ENCODE measurements around the gene TBC1D2B. TPM values are rescaled to one million over a fixed set of nuclear protein-coding genes. Genes with fewer than 3 reads are reported as not detected.

TBC1D2B gene
- total and polyA plus RNA-seq, 2 donors (not counting 3 experiments of a cell fraction or from before 2014, with no cell fraction given), result 30.8 to 46.1 TPM

DNA sequence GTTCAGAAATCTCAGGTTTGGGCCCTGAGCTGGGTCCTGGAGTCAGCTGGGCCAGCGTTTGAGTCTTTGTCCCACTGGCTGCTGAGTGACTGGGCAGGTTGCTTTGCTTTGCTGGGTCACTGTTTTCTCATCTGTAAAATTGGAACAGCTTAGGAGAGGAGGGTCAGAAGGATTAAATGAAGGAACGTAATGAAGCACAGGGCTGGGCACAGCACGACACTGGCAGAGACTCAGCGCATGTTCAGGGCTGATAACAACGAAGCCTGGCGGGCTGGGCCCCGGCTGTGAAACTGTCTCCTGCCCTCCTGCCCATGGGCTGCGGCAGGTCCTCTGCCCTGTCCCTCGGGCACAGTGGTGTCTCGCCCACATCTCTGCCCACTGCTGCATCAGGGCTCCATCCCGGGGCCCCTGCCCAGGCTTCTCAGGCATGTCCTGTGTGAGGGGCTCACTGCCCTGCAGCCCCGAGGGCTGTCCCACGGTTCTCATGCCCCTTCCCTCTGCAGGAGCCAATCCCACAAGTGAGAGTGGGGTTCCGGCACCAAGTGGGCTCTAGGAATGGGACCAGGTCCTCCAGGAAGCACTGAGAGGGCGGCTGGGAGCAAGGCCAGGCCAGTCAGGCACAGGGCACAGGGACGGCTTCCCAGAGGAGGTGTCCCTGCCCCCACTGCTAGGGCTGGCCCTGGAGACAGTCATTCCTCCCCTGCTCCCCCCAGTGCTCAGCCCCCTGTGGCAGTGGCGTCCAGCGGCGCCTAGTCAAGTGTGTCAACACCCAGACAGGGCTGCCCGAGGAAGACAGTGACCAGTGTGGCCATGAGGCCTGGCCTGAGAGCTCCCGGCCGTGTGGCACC is 88.0 kb downstream of the TBC1D2B start:
- no peak overlapping the region for H2AFZ ChIP-seq (ENCODE audit: low read depth, low read length)
- H3K9ac ChIP-seq (replicated peaks; ENCODE audit: extremely low read depth, insufficient read depth, low read length), result no peak overlapping the region
- TF ChIP-seq MYC (IDR thresholded peaks at IDR 0.05; ENCODE audit: low read depth, low read length) (no peak), JUN (IDR thresholded peaks at IDR 0.05; ENCODE audit: borderline replicate concordance, insufficient read depth, insufficient read length, low read depth) (no peak), GATA2 (IDR thresholded peaks at IDR 0.05; ENCODE audit: insufficient read depth, insufficient read length, low read depth, low read length) (no peak), POLR2A (IDR thresholded peaks at IDR 0.05; ENCODE audit: low read depth, low read length) (no peak), MAX (IDR thresholded peaks at IDR 0.05; ENCODE audit: insufficient read depth, insufficient read length) (no peak), POLR2AphosphoS5 (IDR thresholded peaks at IDR 0.05; ENCODE audit: insufficient read depth, low read depth, low read length) (no peak), FOS (IDR thresholded peaks at IDR 0.05; ENCODE audit: borderline replicate concordance, insufficient read depth, low read length) (no peak), EZH2 (IDR thresholded peaks at IDR 0.05; ENCODE audit: borderline replicate concordance, low read depth, low read length, severe bottlenecking) (no peak)
- TF ChIP-seq, protein P1, sequence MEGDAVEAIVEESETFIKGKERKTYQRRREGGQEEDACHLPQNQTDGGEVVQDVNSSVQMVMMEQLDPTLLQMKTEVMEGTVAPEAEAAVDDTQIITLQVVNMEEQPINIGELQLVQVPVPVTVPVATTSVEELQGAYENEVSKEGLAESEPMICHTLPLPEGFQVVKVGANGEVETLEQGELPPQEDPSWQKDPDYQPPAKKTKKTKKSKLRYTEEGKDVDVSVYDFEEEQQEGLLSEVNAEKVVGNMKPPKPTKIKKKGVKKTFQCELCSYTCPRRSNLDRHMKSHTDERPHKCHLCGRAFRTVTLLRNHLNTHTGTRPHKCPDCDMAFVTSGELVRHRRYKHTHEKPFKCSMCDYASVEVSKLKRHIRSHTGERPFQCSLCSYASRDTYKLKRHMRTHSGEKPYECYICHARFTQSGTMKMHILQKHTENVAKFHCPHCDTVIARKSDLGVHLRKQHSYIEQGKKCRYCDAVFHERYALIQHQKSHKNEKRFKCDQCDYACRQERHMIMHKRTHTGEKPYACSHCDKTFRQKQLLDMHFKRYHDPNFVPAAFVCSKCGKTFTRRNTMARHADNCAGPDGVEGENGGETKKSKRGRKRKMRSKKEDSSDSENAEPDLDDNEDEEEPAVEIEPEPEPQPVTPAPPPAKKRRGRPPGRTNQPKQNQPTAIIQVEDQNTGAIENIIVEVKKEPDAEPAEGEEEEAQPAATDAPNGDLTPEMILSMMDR (IDR thresholded peaks at IDR 0.05; ENCODE audit: extremely low read depth in 1 of 2, insufficient read depth in 1 of 2, low read depth in 1 of 2, low read length in 2 of 2), result no peak
- no TSS peak for BruUV-seq (replicated peaks)
- H3K4me1 ChIP-seq (ENCODE audit: control insufficient read depth, extremely low read depth, insufficient read depth, low read length), result peaks cover 20% of the 10 kb centered on the region
- no peaks in the 10 kb centered on the region for H3K27me3 ChIP-seq (ENCODE audit: control insufficient read depth in 2 of 2, insufficient read depth in 2 of 2, low read length in 2 of 2)
- H3K4me3 ChIP-seq (replicated peaks in 1 of 3; ENCODE audit: insufficient read depth in 1 of 3, low read depth in 1 of 3, low read length in 3 of 3), result no peak overlapping the region
- no peak overlapping the region for H3K27ac ChIP-seq (ENCODE audit: insufficient read depth, low read depth, low read length)
- intact Hi-C loops (cut with micrococcal nuclease) (loop anchor here (10.0 kb wide), 1 partner anchor 75 kb away; no protein-coding TSS in a partner anchor), dilution Hi-C loops (cut with MboI; ENCODE audit: extremely low pct_ligation_motif_present, low sequenced_read_pairs) (no loop called here)
- no peak overlapping the region for H3K4me2 ChIP-seq (ENCODE audit: insufficient read depth, low read length)
- no peaks in the 10 kb centered on the region for H3K9me1 ChIP-seq (replicated peaks; ENCODE audit: control insufficient read depth, extremely low read depth, insufficient read depth, low read length)
- H4K20me1 ChIP-seq (replicated peaks; ENCODE audit: control insufficient read depth, extremely low read depth, insufficient read depth, low read length), result no peaks in the 10 kb centered on the region
- CTCF ChIA-PET, result interaction anchor here (0.6 kb wide), 2 partner anchors 22 to 119 kb away, joined by 3 read pairs; no protein-coding TSS in a partner anchor
- H3K36me3 ChIP-seq (ENCODE audit: control insufficient read depth in 2 of 2, extremely low read depth in 1 of 2, insufficient read depth in 2 of 2, low read length in 2 of 2), result no peaks in the 10 kb centered on the region
- no peak for FAIRE-seq
- DNase-seq (ENCODE audit: low read depth, low spot score), result no peak
- POLR2A ChIA-PET, result no interaction called here
- no peaks in the 10 kb centered on the region for H3K79me2 ChIP-seq (ENCODE audit: control insufficient read depth, insufficient read depth, low read length)
- no peaks in the 10 kb centered on the region for H3K9me3 ChIP-seq (replicated peaks; ENCODE audit: control insufficient read depth, insufficient read depth, low read length)

All from endothelial cell of umbilical vein (primary cell).